Vagina (tissue), 2 donors: ENCODE measurements around the gene KIAA1755.

Source experiments
- CTCF ChIP-seq, 3 experiments: fragments of 450-650 bp in 2 of 3; fragments of 200-600 bp in 1 of 3; sonication (generic) in 1 of 3; IDR thresholded peaks; one replicate each; pipeline ENCODE4 v1.5.1; 2017 to 2019; ENCODE audit warnings: antibody characterized with exemption in 3 of 3, mild to moderate bottlenecking in 2 of 3, moderate library complexity in 2 of 3
- POLR2A ChIP-seq, 2 donors: fragments of 450-650 bp; IDR thresholded peaks; one replicate each; pipeline ENCODE4 v1.6.1; 2017; ENCODE audit warnings: antibody characterized with exemption in 2 of 2, mild to moderate bottlenecking in 2 of 2, moderate library complexity in 2 of 2
- POLR2AphosphoS5 ChIP-seq, 2 donors: sonication (generic); formaldehyde crosslinking; IDR thresholded peaks; one replicate each; pipeline ENCODE4 v1.9.0; 2017; ENCODE audit warnings: antibody characterized with exemption in 2 of 2, mild to moderate bottlenecking in 2 of 2, low read depth in 1 of 2; ENCODE audit not compliant: insufficient read depth in 1 of 2

- TF ChIP-seq POLR2AphosphoS5 (IDR thresholded peaks at IDR 0.05; ENCODE audit: insufficient read depth in 1 of 2, low read depth in 1 of 2) (no peak), POLR2A (IDR thresholded peaks at IDR 0.05) (no peak), CTCF (IDR thresholded peaks at IDR 0.05) (no peak)
These were observed 2.4 kb upstream of the KIAA1755 start for GRCh38 chr20:38262931-38263330.
